Measurements from ENCODE around the gene KDM6A.
A peak's percentile ranks its signal among the peaks of the same experiment; 100 is the strongest.

Gene KDM6A

DNA sequence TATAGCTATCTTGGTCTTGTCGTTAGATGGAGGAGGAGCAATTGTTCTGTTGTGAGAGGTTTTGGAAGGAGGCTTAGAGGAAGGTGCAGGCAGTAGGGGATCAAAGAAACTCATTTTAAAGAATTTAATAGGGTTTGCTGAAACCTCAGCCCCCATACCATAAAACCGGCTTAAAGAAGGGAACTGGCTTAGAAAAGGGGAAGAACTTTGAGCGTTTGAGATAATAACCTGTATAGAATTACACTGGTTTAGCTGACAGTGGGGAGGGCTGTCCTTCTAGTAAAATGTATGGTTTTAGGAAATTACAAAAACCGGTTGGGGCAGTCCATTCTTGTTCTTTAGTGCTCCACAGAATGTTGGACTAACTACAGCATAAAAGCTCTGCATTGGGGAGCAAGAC is 128.1 kb downstream of the KDM6A start:
- H3K79me2 ChIP-seq (ENCODE audit: insufficient read depth, low read depth): peaks cover 32% of the 10 kb centered on the region
- H3K4me3 ChIP-seq (IDR thresholded peaks at IDR 0.05; ENCODE audit: insufficient read depth, low read depth, low read length): no peak overlapping the region
- peaks cover 37% of the 10 kb centered on the region for H3K4me1 ChIP-seq (ENCODE audit: low read depth, poor library complexity, severe bottlenecking)
- H3K36me3 ChIP-seq (ENCODE audit: insufficient read depth): no peaks in the 10 kb centered on the region
- H3K4me2 ChIP-seq: no peak overlapping the region
- H3K27me3 ChIP-seq (ENCODE audit: insufficient read depth, low read depth): no peaks in the 10 kb centered on the region
- H4K20me1 ChIP-seq (ENCODE audit: insufficient read depth): no peaks in the 10 kb centered on the region
- H3K9ac ChIP-seq: no peak overlapping the region
- TF ChIP-seq, protein P1, sequence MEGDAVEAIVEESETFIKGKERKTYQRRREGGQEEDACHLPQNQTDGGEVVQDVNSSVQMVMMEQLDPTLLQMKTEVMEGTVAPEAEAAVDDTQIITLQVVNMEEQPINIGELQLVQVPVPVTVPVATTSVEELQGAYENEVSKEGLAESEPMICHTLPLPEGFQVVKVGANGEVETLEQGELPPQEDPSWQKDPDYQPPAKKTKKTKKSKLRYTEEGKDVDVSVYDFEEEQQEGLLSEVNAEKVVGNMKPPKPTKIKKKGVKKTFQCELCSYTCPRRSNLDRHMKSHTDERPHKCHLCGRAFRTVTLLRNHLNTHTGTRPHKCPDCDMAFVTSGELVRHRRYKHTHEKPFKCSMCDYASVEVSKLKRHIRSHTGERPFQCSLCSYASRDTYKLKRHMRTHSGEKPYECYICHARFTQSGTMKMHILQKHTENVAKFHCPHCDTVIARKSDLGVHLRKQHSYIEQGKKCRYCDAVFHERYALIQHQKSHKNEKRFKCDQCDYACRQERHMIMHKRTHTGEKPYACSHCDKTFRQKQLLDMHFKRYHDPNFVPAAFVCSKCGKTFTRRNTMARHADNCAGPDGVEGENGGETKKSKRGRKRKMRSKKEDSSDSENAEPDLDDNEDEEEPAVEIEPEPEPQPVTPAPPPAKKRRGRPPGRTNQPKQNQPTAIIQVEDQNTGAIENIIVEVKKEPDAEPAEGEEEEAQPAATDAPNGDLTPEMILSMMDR (conservative IDR thresholded peaks at IDR 0.05; ENCODE audit: low read depth, low read length): no peak
- H2AFZ ChIP-seq (ENCODE audit: low read depth): no peak overlapping the region
- H3K27ac ChIP-seq: no peak overlapping the region

DNA sequence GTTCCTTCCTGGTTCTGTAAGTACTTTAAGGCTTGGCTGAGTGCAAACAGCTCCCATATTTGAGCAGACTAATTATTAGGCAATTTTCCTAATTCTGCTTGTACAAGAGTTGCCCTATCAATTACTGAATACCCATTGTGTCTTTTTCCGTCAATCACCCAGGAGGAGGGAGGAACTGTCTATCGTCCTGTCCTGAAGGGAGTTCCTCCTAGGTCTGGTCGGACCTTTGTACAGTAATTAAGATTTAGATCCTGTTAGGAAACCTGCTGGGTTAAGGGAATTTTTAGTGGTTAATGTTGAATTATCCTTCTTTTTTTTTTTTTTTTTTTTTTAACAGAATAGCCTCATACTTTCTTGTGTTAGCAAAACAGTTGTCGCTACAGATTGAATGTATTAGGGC is 130.1 kb downstream of the KDM6A start:
- peaks cover 35% of the 10 kb centered on the region for H3K79me2 ChIP-seq (ENCODE audit: insufficient read depth, low read depth)
- H3K4me1 ChIP-seq (ENCODE audit: low read depth, poor library complexity, severe bottlenecking): peaks cover 43% of the 10 kb centered on the region
- no peaks in the 10 kb centered on the region for H3K36me3 ChIP-seq (ENCODE audit: insufficient read depth)
- H4K20me1 ChIP-seq (ENCODE audit: insufficient read depth): no peaks in the 10 kb centered on the region
- TF ChIP-seq, protein P1 (conservative IDR thresholded peaks at IDR 0.05; ENCODE audit: low read depth, low read length): no peak
- H3K27me3 ChIP-seq (ENCODE audit: insufficient read depth, low read depth): no peaks in the 10 kb centered on the region
- no peak overlapping the region for H3K9ac ChIP-seq
- H3K4me3 ChIP-seq (IDR thresholded peaks at IDR 0.05; ENCODE audit: insufficient read depth, low read depth, low read length): no peak overlapping the region
- no peak overlapping the region for H3K4me2 ChIP-seq
- H3K27ac ChIP-seq: no peak overlapping the region
- no peak overlapping the region for H2AFZ ChIP-seq (ENCODE audit: low read depth)

DNA sequence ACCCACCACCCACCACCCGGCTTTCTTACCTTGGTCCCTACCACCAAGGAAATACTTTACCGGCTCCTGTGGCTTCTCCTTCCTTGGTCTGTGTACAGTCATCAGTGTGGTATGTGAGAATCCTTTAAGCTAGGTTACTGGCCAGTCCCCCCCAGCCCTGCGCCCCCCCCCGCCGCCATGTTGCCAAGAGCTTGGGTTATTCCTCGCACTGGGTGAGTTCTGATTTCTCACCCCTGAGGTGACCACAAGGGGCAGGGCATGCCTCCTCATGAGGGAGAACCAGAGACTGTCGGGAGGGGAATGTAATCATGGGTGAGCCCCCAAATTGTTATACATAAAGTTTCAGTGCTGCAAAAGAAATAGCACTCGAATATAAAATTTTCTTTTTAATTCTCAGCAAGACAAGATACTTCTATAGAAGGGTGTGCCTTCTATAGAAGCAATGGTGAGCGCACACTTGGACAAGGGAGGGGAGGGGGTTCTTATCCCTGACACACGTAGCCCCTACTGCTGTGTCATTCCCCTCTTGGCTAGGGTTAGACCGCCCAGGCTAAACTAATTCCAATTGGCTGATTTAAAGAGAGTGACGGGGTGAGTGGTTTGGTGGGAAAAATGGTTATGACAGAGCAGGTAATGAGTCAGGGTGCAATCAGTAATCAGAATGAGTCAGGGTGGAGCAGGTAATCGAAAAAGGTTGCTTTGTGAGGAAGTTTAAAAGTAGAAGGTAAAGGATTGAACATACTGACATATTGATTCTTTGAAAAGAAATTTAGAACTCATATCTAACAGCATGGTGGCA is 133.2 kb downstream of the KDM6A start:
- Histone ChIP-seq H3K4me2 (peak overlapping the region; percentile 84; the same call in 1 of the 2 replicates), H3K36me3 (ENCODE audit: insufficient read depth) (no peaks in the 10 kb centered on the region)
- TF ChIP-seq, protein P1 (conservative IDR thresholded peaks at IDR 0.05; ENCODE audit: low read depth, low read length): no peak

DNA sequence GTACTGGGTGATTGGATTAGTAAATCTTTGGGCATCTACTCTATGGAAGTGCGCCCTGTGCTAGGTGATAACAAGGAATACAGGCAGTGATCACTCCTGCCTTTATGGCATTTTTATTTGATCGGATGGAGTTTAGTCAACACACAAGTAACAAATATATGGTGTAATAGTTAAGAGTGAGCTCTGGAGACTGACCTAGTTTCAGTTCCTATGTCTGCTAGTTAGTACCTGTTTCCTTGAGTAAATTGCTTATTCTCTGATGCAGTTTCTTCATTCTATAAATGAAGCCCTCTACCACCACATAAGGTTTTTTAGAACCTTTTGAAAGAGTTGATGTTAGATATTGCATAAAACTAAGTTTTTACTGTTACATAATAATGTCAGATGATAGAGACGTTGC is 134.6 kb downstream of the KDM6A start:
- no peaks in the 10 kb centered on the region for H3K36me3 ChIP-seq (ENCODE audit: insufficient read depth)
- TF ChIP-seq, protein P1 (conservative IDR thresholded peaks at IDR 0.05; ENCODE audit: low read depth, low read length): no peak
- no peak overlapping the region for H3K9ac ChIP-seq
- peaks cover 31% of the 10 kb centered on the region; the same call in 1 of the 2 replicates for H3K79me2 ChIP-seq (ENCODE audit: insufficient read depth, low read depth)
- H3K4me2 ChIP-seq: peak overlapping the region; percentile 84
- peaks cover 38% of the 10 kb centered on the region for H3K4me1 ChIP-seq (ENCODE audit: low read depth, poor library complexity, severe bottlenecking)
- H3K4me3 ChIP-seq (IDR thresholded peaks at IDR 0.05; ENCODE audit: insufficient read depth, low read depth, low read length): no peak overlapping the region
- no peaks in the 10 kb centered on the region for H4K20me1 ChIP-seq (ENCODE audit: insufficient read depth)
- no peaks in the 10 kb centered on the region for H3K27me3 ChIP-seq (ENCODE audit: insufficient read depth, low read depth)
- H2AFZ ChIP-seq (ENCODE audit: low read depth): no peak overlapping the region
- peak overlapping the region; percentile 82 for H3K27ac ChIP-seq

More for the DNA sequence above, 133.2 kb downstream of the KDM6A start:
- H3K4me3 ChIP-seq (IDR thresholded peaks at IDR 0.05; ENCODE audit: insufficient read depth, low read depth, low read length): no peak overlapping the region
- no peaks in the 10 kb centered on the region for H4K20me1 ChIP-seq (ENCODE audit: insufficient read depth)
- H3K79me2 ChIP-seq (ENCODE audit: insufficient read depth, low read depth): peaks cover 27% of the 10 kb centered on the region; the same call in 1 of the 2 replicates
- peaks cover 38% of the 10 kb centered on the region for H3K4me1 ChIP-seq (ENCODE audit: low read depth, poor library complexity, severe bottlenecking)
- H3K27me3 ChIP-seq (ENCODE audit: insufficient read depth, low read depth): no peaks in the 10 kb centered on the region
- peak overlapping the region; percentile 22; the same call in 1 of the 2 replicates for H3K9ac ChIP-seq
- peak overlapping the region; percentile 82 for H3K27ac ChIP-seq
- H2AFZ ChIP-seq (ENCODE audit: low read depth): no peak overlapping the region

Data from KMS-11 (cell line).